ENCODE measurements around the gene ATP5PO. TPM values are rescaled to one million over a fixed set of nuclear protein-coding genes. Genes with fewer than 3 reads are reported as not detected.
A peak's percentile ranks its signal among the peaks of the same experiment; 100 is the strongest.

ATP5PO gene
- total and polyA plus RNA-seq, 2 of the 13 experiments (the other 11 are each of a cell fraction or from before 2014, with no cell fraction given), result 256 to 297 TPM

DNA sequence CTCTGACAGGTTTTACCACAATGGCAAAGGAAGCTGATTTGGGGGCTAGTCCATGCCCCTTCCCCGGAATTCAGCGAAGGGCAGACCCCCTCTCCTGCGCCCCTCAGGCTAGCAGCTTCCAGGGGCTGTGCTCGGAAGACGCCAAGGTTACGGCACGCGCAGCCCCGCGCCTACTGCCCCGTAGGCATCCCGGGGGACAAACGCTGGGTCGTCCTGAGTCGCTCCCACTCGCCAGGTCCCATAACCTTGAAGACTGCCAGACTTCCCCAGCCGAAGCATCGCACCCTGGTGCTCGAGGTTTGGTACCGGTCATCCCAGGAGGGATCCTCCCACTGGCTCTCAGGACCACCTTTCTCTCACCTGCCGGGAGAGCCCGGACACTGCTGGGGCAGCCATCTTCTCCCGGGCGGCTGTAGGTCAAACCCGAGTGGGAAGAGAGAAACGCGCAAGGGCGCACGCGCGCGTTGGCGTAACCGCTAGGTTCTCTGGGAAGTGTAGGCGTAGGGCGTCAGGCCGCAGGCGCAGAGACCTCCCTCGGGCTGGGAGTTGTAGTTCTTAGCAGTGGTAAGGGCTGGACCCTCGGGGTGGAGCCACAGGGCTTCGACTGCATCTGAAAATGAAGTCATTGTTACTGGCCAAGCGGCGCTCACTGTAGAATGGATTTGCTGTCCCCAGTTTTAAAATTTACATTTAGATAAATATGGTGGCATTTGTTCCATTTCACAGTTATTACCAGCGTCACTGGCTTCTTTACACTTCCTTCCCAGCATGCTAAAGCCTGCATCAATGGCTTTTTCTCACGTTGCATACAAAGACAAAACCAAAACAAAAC lies at the start of gene ATP5PO (continued):
- TF ChIP-seq NRL (CRISPR knock-in tag; IDR thresholded peaks at IDR 0.05; ENCODE audit: borderline replicate concordance), result peak; percentile 79; the same call in 1 of the 2 replicates
- TF ChIP-seq ARHGAP35 (CRISPR knock-in tag; IDR thresholded peaks at IDR 0.05; ENCODE audit: borderline replicate concordance), result peak; percentile 73; the same call in 1 of the 2 replicates
- TF ChIP-seq, protein P1, sequence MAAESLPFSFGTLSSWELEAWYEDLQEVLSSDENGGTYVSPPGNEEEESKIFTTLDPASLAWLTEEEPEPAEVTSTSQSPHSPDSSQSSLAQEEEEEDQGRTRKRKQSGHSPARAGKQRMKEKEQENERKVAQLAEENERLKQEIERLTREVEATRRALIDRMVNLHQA (CRISPR knock-in tag; IDR thresholded peaks at IDR 0.05), result no peak
- no peak for TF ChIP-seq ZNF256 (CRISPR knock-in tag; conservative IDR thresholded peaks at IDR 0.05)
- no peak; the same call in 1 of the 2 replicates for TF ChIP-seq ZBTB38 (CRISPR knock-in tag; IDR thresholded peaks at IDR 0.05)
- TF ChIP-seq HDAC1 (CRISPR knock-in tag; IDR thresholded peaks at IDR 0.05), result no peak; the same call in 1 of the 2 replicates
- no peak for TF ChIP-seq ZNF674 (CRISPR knock-in tag; IDR thresholded peaks at IDR 0.05; ENCODE audit: low read depth)
- TF ChIP-seq, protein P2, sequence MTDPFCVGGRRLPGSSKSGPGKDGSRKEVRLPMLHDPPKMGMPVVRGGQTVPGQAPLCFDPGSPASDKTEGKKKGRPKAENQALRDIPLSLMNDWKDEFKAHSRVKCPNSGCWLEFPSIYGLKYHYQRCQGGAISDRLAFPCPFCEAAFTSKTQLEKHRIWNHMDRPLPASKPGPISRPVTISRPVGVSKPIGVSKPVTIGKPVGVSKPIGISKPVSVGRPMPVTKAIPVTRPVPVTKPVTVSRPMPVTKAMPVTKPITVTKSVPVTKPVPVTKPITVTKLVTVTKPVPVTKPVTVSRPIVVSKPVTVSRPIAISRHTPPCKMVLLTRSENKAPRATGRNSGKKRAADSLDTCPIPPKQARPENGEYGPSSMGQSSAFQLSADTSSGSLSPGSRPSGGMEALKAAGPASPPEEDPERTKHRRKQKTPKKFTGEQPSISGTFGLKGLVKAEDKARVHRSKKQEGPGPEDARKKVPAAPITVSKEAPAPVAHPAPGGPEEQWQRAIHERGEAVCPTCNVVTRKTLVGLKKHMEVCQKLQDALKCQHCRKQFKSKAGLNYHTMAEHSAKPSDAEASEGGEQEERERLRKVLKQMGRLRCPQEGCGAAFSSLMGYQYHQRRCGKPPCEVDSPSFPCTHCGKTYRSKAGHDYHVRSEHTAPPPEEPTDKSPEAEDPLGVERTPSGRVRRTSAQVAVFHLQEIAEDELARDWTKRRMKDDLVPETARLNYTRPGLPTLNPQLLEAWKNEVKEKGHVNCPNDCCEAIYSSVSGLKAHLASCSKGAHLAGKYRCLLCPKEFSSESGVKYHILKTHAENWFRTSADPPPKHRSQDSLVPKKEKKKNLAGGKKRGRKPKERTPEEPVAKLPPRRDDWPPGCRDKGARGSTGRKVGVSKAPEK (CRISPR knock-in tag; IDR thresholded peaks at IDR 0.05; ENCODE audit: borderline replicate concordance), result no peak
- peak; percentile 24; the same call in 1 of the 2 replicates for TF ChIP-seq TSC22D2 (CRISPR knock-in tag; IDR thresholded peaks at IDR 0.05; ENCODE audit: borderline replicate concordance)
- no peak for TF ChIP-seq ZFP36 (IDR thresholded peaks at IDR 0.05; ENCODE audit: borderline replicate concordance, low read depth, low read length, partially characterized antibody)
- no peak for TF ChIP-seq SCMH1 (CRISPR knock-in tag; IDR thresholded peaks at IDR 0.05; ENCODE audit: borderline replicate concordance)
- no peak for TF ChIP-seq ELF4 (CRISPR knock-in tag; IDR thresholded peaks at IDR 0.05; ENCODE audit: borderline replicate concordance)
- no peak for TF ChIP-seq TP53 (CRISPR knock-in tag; conservative IDR thresholded peaks at IDR 0.05)
- no peak for TF ChIP-seq ZBTB3 (CRISPR knock-in tag; IDR thresholded peaks at IDR 0.05; ENCODE audit: borderline replicate concordance, low read depth)
- no peak for TF ChIP-seq RFX1 (IDR thresholded peaks at IDR 0.05)
- no peak for TF ChIP-seq HOXA5 (CRISPR knock-in tag; IDR thresholded peaks at IDR 0.05)
- no peak for TF ChIP-seq MZF1 (CRISPR knock-in tag; IDR thresholded peaks at IDR 0.05; ENCODE audit: borderline replicate concordance)
- 0 out of 2 replicates have a peak, but pooled peaks have one; percentile 18 for TF ChIP-seq ZNF724P (CRISPR knock-in tag; IDR thresholded peaks at IDR 0.05; ENCODE audit: borderline replicate concordance)
- TF ChIP-seq ZNF30 (CRISPR knock-in tag; IDR thresholded peaks at IDR 0.05), result no peak
- TF ChIP-seq, protein P3, sequence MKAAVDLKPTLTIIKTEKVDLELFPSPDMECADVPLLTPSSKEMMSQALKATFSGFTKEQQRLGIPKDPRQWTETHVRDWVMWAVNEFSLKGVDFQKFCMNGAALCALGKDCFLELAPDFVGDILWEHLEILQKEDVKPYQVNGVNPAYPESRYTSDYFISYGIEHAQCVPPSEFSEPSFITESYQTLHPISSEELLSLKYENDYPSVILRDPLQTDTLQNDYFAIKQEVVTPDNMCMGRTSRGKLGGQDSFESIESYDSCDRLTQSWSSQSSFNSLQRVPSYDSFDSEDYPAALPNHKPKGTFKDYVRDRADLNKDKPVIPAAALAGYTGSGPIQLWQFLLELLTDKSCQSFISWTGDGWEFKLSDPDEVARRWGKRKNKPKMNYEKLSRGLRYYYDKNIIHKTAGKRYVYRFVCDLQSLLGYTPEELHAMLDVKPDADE (CRISPR knock-in tag; IDR thresholded peaks at IDR 0.05), result no peak
- 0 out of 2 replicates have a peak, but pooled peaks have one; percentile 48 for TF ChIP-seq ARNT2 (CRISPR knock-in tag; IDR thresholded peaks at IDR 0.05; ENCODE audit: low read depth)
- TF ChIP-seq ZSCAN21 (CRISPR knock-in tag; IDR thresholded peaks at IDR 0.05; ENCODE audit: borderline replicate concordance), result no peak
- TF ChIP-seq ZNF263 (CRISPR knock-in tag; IDR thresholded peaks at IDR 0.05), result no peak
